K562 treated with DMSO at 1 percent for 24 hours (cell line): Measurements from ENCODE around the gene OR1M1. TPM values are rescaled to one million over a fixed set of nuclear protein-coding genes. Genes with fewer than 3 reads are reported as not detected.

Experiments
- total RNA-seq: library from RNA; unstranded; fragments of 300-600 nt; gene quantifications from 2 replicates; pipeline ENCODE4 v1.2.3, GENCODE V29; 2022; ENCODE audit warnings: low read depth; ENCODE audit not compliant: insufficient read depth

Gene OR1M1, protein sequence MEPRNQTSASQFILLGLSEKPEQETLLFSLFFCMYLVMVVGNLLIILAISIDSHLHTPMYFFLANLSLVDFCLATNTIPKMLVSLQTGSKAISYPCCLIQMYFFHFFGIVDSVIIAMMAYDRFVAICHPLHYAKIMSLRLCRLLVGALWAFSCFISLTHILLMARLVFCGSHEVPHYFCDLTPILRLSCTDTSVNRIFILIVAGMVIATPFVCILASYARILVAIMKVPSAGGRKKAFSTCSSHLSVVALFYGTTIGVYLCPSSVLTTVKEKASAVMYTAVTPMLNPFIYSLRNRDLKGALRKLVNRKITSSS
- total RNA-seq: not detected in 2 replicates

GRCh38 chr19:9086761-9087160 is at the start of gene OR1M1:
TSS of gene OR1M1 (plus strand) at chr19:9087061. CDS start at chr19:9093245, 6,184 bp downstream.

DNA sequence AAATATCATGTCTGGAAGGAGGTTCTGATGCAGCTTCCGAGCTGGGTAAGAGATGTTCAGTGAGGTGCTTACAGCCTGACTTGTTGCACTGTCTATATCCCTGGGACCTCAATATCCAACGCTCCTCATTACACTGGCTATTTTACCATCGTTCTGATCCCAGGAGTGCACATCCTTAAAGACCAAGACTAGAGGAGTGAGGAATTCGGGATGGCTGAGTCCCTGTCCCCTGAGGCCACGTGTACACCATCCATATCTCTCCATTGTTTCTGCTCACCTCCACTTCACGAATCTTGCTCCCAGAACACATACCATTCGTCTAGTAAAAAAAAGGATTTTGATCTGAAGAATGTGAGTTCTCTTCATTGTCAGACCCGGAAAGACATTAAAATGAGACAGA is 20.5 kb downstream of the OR1M1 start, which contains the start of gene OR7G2:
Gene OR7G2 (minus strand): TSS at position 101 of the 400 bp plus-strand sequence. CDS start 4,232 bp downstream, outside the sequence.

DNA sequence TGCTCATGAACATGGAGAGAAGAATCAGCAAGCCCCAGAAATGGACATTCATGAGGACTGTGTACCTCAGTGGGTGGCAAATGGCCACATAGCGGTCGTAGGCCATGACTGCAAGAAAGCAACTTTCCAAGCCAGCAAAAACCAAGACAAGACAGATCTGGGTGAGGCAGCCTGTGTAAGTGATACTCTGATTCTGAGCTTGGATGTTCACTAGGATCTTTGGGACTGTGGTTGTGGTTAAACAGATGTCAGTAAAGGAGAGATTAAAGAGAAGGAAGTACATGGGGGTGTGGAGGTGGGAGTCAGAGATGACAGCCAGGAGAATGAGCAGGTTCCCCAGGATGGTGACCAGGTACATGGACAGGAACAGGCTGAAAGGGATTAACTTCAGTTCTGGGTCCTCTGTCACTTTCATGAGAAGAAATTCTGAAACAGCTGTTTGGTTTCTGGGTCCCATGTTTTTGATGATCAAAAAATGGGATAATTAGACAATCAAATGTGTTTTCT is 28.5 kb downstream of the OR1M1 start, which contains the start of gene OR7G1:
Gene OR7G1 (minus strand): TSS at position 457 of the 507 bp plus-strand sequence. CDS start 0 bp downstream, at position 457.

GRCh38 chr19:9126900-9127405 is 40.1 kb downstream of the OR1M1 start, which contains the start of gene OR7G3:
TSS of gene OR7G3 (minus strand) at chr19:9126950. CDS start at chr19:9126950, 0 bp downstream.

GRCh38 chr19:9140159-9140874 is 53.5 kb downstream of the OR1M1 start, which contains the start of gene ZNF317:
TSS of gene ZNF317 (plus strand) at chr19:9140397. CDS start at chr19:9156017, 15,620 bp downstream.

Other genes starting within 250 kb of the OR1M1 start
- gene MUC16, start 76.7 kb upstream of the OR1M1 start, total RNA-seq: not detected in 2 replicates
- not detected in 2 replicates for gene OR7G2, start 20.4 kb downstream of the OR1M1 start, total RNA-seq
- not detected in 2 replicates for gene OR7G1, start 28.7 kb downstream of the OR1M1 start, total RNA-seq
- not detected in 2 replicates for gene OR7G3, start 39.9 kb downstream of the OR1M1 start, total RNA-seq
- gene ZNF317, start 53.3 kb downstream of the OR1M1 start, total RNA-seq: 15.4 and 16.9 TPM in 2 replicates
- 0.38 and 0.75 TPM in 2 replicates for gene OR7D2, start 91.9 kb downstream of the OR1M1 start, total RNA-seq
- not detected in 2 replicates for gene OR7D4, start 132.5 kb downstream of the OR1M1 start, total RNA-seq
- not detected in 2 replicates for gene OR7E24, start 163.9 kb downstream of the OR1M1 start, total RNA-seq
- 2.9 and 5.7 TPM in 2 replicates for gene ZNF699, start 222.8 kb downstream of the OR1M1 start, total RNA-seq
- 5.7 and 8.4 TPM in 2 replicates for gene ZNF559, start 237.1 kb downstream of the OR1M1 start, total RNA-seq